OCI-LY3 (cell line): Measurements from ENCODE around the gene CLN3.
"Not testable (repeated sequence)": the region's sequence is repeated elsewhere in the genome, so short reads cannot be mapped to it uniquely, and the experiment has no call there.

ENCODE experiments used
- H2AFZ ChIP-seq: fragments of 200-600, 300-600 bp; shearing (Covaris generic); 2 replicates; pipeline ENCODE4 v1.6.0; 2014; ENCODE audit warnings: antibody characterized with exemption, low read depth, low read length
- H3K27ac ChIP-seq: fragments of 200-600, 300-600 bp; sonication (generic); 2 replicates; pipeline ENCODE4 v1.5.1; 2014; ENCODE audit warnings: mild to moderate bottlenecking, low read length, moderate library complexity, mixed read lengths
- H3K27me3 ChIP-seq: fragments of 200-600, 300-600 bp; sonication (generic); 2 replicates; pipeline ENCODE4 v1.6.1; 2014; ENCODE audit warnings: low read depth, low read length, mixed read lengths
- H3K36me3 ChIP-seq: fragments of 200-600, 300-600 bp; sonication (generic); replicated peaks from 2 replicates; pipeline ENCODE3; 2014; ENCODE audit warnings: low read depth, low read length, mixed read lengths
- H3K4me1 ChIP-seq: fragments of 300-600, 200-600 bp; sonication (generic); 2 replicates; pipeline ENCODE4 v1.6.1; 2014; ENCODE audit warnings: low read length, mixed read lengths
- H3K4me2 ChIP-seq: fragments of 200-600, 300-600 bp; sonication (generic); 2 replicates; pipeline ENCODE4 v1.6.1; 2014; ENCODE audit warnings: low read length, mixed read lengths
- H3K4me3 ChIP-seq: fragments of 300-600, 200-600 bp; sonication (generic); 2 replicates; pipeline ENCODE4 v1.5.1; 2014; ENCODE audit warnings: antibody characterized with exemption, mild to moderate bottlenecking, low read length, moderate library complexity
- H3K79me2 ChIP-seq: fragments of 300-600, 200-600 bp; shearing (Covaris generic); 2 replicates; pipeline ENCODE4 v1.6.1; 2014; ENCODE audit warnings: mild to moderate bottlenecking, low read length, mixed read lengths
- H3K9ac ChIP-seq: fragments of 300-600, 200-600 bp; shearing (Covaris generic); 2 replicates; pipeline ENCODE4 v1.6.0; 2014; ENCODE audit warnings: mild to moderate bottlenecking, low read length, moderate library complexity
- H3K9me3 ChIP-seq: fragments of 200-600, 300-600 bp; shearing (Covaris generic); 2 replicates; pipeline ENCODE4 v1.6.1; 2014; ENCODE audit warnings: low read length, mixed read lengths; ENCODE audit not compliant: insufficient read depth
- H4K20me1 ChIP-seq: fragments of 200-600, 300-600 bp; sonication (generic); 2 replicates; pipeline ENCODE4 v1.6.1; 2016; ENCODE audit warnings: low read length, mixed read lengths; ENCODE audit not compliant: insufficient read depth
- EZH2phosphoT487 ChIP-seq: fragments of 200-600 bp; shearing (Covaris generic); IDR thresholded peaks from 2 replicates; pipeline ENCODE4 v1.6.1; 2018; ENCODE audit warnings: antibody characterized with exemption, mixed run types, low read depth
- TF ChIP-seq, protein P1 (sequence below): fragments of 200-600, 300-600 bp; sonication (generic); IDR thresholded peaks from 2 replicates; pipeline ENCODE4 v1.5.1; 2014; ENCODE audit warnings: antibody characterized with exemption, low read length, low read depth

CLN3 gene

DNA sequence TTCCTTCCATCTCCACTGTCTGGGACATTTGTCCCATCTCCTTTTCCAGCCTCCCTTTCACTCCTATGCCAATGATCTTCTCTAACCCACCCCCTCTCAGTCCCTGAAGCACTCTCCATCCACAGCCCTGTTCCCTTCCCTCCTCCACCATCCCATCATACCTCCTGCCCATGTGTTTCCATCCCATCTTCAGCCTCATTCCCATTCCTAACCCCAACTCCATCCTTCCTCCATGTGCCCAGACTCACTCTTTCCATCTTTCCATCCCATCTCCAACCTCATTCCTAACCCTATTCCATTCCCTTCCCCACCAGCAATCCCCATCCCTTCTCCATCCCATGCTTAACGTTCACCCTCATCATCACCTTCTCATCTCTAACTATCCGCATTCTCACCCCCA, 10.4 kb upstream of the CLN3 start:
- H3K27me3 ChIP-seq, result no peaks in the 10 kb centered on the region
- TF ChIP-seq, protein P1, sequence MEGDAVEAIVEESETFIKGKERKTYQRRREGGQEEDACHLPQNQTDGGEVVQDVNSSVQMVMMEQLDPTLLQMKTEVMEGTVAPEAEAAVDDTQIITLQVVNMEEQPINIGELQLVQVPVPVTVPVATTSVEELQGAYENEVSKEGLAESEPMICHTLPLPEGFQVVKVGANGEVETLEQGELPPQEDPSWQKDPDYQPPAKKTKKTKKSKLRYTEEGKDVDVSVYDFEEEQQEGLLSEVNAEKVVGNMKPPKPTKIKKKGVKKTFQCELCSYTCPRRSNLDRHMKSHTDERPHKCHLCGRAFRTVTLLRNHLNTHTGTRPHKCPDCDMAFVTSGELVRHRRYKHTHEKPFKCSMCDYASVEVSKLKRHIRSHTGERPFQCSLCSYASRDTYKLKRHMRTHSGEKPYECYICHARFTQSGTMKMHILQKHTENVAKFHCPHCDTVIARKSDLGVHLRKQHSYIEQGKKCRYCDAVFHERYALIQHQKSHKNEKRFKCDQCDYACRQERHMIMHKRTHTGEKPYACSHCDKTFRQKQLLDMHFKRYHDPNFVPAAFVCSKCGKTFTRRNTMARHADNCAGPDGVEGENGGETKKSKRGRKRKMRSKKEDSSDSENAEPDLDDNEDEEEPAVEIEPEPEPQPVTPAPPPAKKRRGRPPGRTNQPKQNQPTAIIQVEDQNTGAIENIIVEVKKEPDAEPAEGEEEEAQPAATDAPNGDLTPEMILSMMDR, result no peak
- no peak for TF ChIP-seq EZH2phosphoT487
- H3K4me1 ChIP-seq, result peaks cover 65% of the 10 kb centered on the region
- no peak overlapping the region for H2AFZ ChIP-seq
- peaks cover 62% of the 10 kb centered on the region for H3K79me2 ChIP-seq
- H3K4me2 ChIP-seq, result peak overlapping the region; percentile 11; the same call in 1 of the 2 replicates
- H3K4me3 ChIP-seq, result no peak overlapping the region
- peaks cover 36% of the 10 kb centered on the region for H3K36me3 ChIP-seq
- H3K9me3 ChIP-seq, result no peaks in the 10 kb centered on the region
- no peak overlapping the region for H3K27ac ChIP-seq
- H4K20me1 ChIP-seq, result no peaks in the 10 kb centered on the region
- H3K9ac ChIP-seq, result no peak overlapping the region

DNA sequence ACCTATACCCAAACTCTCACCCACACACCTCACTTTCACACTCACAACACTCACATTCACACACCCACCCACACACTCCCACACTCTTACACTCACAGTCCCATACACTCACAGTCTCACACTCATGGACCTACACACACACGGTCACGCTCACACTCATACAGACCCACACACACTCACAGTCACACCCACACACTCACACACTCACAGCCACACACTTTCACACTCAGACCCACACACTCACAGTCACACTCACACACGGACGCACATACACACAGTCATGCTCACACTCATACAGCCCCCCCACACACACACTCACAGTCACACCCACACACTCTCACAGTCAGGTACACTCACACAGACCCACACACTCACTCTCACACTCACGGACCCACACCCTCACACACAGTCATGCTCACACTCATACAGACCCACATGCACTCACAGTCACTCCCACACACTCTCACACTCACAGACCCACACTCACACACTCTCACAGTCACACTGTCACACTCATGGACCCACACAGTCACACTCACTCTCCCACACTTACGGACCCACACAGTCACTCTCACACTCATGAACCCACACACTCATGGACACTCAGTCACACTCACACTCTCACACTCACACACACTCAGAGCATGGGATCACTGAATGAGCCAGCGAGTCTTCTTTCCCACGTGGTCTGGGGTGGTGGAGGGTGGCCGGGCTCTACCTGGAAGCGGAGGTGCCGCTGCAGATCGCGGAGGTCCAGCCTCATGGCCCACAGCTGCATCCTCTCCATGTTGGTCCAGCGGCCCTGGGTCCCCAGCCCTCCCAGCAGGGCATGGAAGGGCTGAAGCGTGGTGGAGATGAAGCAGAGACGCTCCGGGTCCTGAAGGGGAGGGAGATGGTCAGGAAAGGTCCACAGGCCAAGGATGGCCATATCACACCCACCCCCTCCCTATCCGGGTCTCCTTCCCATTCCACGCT, 9.7 kb upstream of the CLN3 start:
- Histone ChIP-seq H3K36me3 (peaks cover 36% of the 10 kb centered on the region), H3K4me2 (peak overlapping the region; percentile 19; the same call in 1 of the 2 replicates), H3K9me3 (no peaks in the 10 kb centered on the region), H3K79me2 (peaks cover 55% of the 10 kb centered on the region), H3K4me3 (no peak overlapping the region), H3K27ac (no peak overlapping the region), H3K4me1 (peaks cover 57% of the 10 kb centered on the region), H4K20me1 (no peaks in the 10 kb centered on the region), H3K27me3 (no peaks in the 10 kb centered on the region), H2AFZ (no peak overlapping the region), H3K9ac (no peak overlapping the region)
- TF ChIP-seq EZH2phosphoT487, result no peak
- TF ChIP-seq, protein P1, result no peak

DNA sequence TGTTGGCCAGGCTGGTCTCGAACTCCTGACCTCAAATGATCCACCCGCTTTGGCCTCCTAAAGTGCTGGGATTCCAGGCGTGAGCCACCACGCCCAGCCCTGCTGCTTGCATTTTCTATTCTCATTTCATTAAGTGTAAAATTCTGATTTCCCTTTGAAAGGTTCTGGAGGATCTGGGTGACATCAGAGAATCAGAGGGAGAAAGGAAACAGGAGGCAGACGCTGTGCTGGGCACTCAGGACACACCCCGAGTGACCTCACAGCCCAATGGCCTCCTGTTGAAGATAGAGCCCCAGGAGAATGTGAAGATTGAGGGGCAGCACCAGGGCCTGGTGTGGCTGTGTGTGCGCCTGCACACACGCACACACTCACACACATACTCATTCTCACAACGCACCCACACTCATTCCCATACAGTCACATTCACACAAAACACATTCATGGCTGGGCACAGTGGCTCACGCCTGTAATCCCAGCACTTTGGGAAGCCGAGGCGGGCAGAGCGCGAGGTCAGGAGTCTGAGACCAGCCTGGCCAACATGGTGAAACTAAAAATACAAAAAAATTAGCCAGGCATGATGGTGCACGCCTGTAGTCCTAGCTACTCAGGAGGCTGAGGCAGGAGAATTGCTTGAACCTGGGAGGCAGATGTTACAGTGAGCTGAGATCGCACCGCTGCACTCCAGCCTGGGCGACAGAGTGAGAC, 8.8 kb upstream of the CLN3 start:
- Histone ChIP-seq H3K27ac (peak overlapping the region; percentile 10; the same call in 1 of the 2 replicates), H3K79me2 (peaks cover 46% of the 10 kb centered on the region), H3K36me3 (peaks cover 36% of the 10 kb centered on the region), H3K4me1 (peaks cover 48% of the 10 kb centered on the region)
- H3K9ac ChIP-seq, H2AFZ ChIP-seq, H3K27me3 ChIP-seq, H3K4me2 ChIP-seq, H3K9me3 ChIP-seq, H3K4me3 ChIP-seq, H4K20me1 ChIP-seq: not testable (repeated sequence)

DNA sequence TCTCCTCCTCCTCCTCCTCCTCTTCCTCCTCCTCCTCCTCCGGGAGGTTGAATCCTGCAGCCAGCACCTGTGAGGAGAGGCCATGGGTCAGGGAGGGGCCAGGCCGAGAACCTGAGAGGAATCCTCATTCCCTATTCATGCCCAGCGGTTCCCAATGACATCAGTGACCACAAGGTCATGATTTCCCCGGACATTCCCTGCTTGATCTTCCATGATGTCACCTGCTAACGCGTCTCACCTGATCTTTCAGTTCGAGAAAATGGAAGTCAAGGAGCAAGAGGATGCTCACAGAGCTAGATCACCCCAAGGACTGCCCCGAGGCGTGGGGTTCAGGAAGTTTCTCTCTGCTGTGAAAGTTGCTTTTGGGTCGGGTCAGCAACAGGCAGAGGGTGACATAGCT, 8.0 kb upstream of the CLN3 start:
- Histone ChIP-seq H3K9ac (no peak overlapping the region), H3K4me2 (no peak overlapping the region), H3K36me3 (peaks cover 34% of the 10 kb centered on the region), H3K4me1 (peaks cover 49% of the 10 kb centered on the region), H4K20me1 (no peaks in the 10 kb centered on the region), H3K27ac (peak overlapping the region; percentile 10; the same call in 1 of the 2 replicates), H3K79me2 (peaks cover 38% of the 10 kb centered on the region), H3K27me3 (no peaks in the 10 kb centered on the region), H3K4me3 (no peak overlapping the region), H3K9me3 (no peaks in the 10 kb centered on the region), H2AFZ (no peak overlapping the region)
- TF ChIP-seq, protein P1, result no peak
- TF ChIP-seq EZH2phosphoT487, result no peak
